Measurements from ENCODE around the gene MAX.

The MAX gene, protein sequence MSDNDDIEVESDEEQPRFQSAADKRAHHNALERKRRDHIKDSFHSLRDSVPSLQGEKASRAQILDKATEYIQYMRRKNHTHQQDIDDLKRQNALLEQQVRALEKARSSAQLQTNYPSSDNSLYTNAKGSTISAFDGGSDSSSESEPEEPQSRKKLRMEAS

DNA sequence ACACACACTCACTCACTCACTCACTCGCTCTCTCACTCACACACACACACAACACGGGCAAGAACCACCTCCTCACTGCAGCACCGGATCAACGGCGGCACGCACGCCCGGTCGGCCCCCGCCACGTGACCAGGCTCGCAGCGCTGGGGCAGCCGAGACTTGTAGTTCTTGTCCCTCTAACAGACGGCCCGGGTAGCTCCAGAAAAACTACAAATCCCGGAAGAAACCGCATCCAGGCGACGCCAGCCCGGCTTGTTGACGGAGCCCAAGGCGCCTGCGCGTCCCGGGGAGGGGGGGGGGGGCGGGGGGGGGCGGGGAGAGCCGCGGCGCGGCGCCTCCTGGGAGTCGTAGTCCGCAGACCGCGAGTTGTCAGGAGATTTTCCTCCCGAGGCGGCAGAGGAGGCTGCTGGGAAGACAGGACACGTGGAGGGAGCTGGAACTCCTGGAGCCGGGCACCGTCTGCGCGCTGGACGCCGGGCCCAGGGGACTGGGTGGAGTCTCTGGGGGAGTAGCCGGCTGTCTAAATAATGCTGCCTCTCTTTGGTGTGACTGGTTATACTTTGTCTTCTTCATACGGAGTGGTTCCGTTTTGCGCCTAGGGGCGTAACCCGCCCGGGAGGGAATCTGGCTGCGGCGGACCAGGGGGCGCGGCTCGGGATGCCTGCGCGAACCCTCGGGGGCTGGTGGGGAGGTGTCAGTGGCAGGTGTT is at the start of gene MAX:
MAX (minus strand) TSS at position 77 of the 709 bp plus-strand sequence. CDS start 178 bp downstream, outside the sequence.
- peak; percentile 97 for DNase-seq (ENCODE audit: low read depth)

DNA sequence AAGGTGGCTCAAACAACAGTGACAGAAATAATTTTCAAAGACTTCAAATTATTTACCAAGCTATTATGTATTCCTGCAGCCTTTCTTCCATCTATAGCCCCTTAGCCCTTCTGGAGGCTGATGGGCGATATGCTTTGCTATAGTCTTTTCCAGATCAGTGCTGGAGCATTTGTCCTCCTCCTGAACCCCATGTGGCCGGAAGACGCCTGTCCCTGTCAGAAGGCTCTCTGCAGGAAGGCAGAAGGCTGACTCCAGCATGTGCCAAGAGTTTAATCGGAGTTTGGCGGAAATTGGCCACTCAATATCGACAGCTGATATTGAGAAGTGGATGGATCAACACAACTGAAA is 49.3 kb upstream of the MAX start:
- DNase-seq (ENCODE audit: low read depth), result no peak

DNA sequence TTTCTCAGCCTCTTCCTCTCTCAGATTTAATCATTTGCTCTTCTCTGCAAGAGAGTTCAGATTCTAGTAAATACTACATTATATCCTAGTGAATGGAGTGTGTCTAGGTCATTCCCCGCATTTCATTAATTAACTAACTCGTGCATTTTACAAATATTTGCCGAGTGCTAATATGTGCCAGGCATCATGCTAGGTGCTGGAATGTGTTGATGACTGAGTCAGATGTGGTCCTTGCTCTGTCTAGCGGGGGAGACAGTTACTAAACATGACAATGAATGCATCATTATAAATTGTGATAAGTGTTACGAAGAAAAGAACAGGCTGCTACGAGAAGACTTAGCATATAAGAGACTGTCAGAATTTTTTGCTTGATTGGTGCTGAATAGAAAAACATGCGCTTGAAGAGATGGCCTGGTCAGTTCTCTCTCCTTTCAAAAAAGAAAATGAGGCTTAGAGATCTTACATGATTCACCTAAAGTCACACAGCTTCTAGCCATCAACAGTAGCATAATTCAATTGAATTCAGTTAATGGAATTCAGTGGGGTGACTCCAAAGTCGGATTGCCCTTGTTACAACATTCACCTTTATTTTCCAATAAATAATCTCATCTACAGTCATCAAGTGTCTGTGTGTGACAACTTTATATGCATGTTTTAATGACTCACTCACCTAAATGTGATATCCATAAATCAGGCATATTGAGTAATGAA is 48.7 kb upstream of the MAX start:
- no peak for DNase-seq (ENCODE audit: low read depth)

DNA sequence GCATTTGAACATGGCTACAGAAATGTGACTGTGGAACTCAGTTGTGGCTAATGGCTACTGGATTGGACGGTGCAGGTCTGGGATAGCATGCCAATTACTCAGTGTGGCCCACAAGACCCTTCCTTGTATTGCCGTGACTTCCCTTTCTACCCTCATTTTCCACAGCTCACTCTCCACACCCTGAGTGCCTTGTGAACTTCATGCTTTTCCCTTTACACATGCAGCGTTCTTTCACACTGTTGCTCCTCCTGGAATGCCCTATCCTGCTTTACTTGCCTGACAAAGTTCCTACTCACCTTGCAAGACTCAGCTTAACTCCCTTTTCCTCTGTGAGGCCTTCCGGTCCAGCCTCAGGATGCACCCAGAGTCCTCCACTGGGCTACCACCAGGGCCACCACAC is 46.8 kb upstream of the MAX start:
- no peak for DNase-seq (ENCODE audit: low read depth)

DNA sequence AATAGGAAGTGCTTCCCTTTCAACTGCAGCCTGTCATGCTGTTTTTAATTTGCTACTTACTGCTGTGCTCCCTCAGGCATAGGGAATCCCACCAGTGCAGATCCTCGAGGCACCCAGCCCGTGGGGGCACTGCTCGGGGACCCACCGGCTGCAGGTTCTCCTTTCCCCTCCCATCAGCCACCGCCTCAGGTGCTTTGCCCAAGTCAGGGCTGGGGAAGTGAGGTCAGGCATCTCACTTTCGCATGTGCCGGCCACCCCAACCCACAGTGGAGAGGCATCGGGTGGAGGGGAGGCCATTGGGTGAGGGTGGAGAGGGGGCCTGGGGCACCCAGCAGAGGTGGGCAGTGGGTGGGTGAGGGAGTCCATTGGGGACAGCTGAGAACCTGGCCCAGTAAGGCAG is 41.9 kb upstream of the MAX start:
- DNase-seq (ENCODE audit: low read depth), result no peak

DNA sequence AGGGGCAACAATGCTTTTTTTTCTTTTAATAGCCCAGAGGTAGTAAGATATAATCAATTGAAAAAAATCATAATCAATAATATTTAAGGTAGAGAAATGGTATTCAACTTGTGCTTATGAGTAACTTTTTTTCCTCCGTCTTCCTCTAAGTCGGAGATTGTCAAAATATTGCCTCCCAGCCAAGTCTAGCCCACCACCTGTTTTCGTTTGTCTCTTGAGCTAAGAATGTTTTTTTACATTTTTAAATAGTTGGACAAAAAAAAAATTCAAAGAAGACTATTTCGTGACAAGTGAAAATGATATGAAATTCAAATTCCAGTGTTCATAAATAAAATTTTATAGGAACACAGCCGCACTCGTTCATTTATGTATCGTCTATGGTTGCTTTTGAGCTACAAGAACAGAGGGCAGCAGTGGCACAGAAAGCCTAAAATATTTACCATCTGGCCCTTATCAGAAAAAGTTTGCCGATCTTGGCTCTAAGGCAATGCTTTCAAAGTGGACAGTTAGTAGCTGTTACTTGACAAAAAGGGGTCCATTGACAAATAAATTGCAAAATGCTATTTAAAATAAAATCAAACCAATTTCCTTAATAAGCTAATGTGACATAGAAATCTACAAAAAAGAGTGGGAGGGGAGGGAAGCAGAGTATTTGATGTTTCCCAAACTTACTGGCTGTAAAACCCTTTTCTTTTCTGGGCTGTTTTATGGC is 40.8 kb upstream of the MAX start:
- DNase-seq (ENCODE audit: low read depth), result no peak

DNA sequence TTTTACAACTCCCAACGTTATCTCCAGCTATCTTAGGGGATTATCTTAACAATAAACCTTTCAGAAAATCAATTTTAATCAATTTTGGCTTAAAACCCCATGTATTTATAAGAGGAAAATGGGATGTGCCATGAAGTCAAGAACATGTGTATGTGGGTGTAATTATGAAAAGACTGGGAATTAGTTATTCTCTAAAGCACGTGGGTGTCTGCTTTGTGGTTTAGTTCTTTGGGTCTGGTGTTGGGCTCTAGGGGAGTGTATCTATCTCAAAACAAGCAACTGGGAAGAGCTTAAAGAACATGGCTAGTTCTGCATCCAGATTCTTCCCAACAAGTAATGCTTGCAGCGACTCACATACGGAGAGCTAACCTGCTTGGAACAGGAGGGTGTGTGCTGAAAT is 40.1 kb upstream of the MAX start:
- DNase-seq (ENCODE audit: low read depth), result no peak

DNA sequence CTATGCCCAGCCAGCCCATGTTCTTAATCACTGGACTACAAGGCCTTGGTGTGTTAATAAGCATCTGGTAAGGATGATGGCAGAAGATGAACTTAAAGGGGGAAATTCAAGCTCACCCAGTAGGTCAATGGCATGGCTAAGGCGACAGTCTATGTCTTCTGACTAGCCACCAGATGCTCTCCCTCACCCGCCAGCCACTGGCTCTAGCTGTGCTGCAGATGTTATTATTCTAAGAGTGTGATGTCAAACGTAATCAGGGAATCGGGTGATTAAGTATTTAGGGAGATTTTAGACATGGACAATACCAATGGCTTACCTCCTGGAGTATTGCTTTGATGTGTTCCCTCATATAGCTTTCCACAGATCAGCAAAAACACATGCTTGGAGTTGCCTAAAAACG is 39.2 kb upstream of the MAX start:
- no peak for DNase-seq (ENCODE audit: low read depth)

DNA sequence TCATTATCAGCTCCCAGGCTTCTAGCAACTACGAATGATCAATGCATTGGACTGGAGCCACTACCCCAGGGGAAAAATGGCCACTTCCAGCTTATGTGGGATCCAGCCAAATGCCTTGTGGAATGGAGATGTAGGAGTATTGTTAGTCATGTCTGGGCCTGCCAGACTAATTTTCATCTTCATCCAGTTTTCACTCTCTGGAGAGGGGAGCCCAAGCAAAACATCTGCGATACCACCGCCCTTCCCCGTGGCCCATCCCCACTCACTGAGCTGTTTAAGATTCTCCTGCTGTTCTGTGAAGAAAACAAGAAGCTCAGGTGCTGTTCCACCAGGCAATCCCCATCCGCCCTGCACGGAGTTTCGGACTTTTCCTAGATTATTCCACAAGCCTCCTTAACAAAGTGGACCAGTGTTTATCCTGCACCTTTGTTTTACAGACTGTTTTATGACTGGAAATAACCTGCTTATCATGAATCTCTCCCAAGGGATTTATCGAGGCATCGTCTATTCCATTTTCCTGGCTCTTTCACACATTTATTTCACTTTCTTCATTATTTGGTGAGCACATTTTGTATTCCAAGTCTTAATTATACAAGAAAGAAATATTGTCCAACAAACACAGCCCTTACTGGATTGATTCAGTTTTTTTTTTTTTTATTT is 35.5 kb upstream of the MAX start:
- DNase-seq (ENCODE audit: low read depth), result no peak

DNA sequence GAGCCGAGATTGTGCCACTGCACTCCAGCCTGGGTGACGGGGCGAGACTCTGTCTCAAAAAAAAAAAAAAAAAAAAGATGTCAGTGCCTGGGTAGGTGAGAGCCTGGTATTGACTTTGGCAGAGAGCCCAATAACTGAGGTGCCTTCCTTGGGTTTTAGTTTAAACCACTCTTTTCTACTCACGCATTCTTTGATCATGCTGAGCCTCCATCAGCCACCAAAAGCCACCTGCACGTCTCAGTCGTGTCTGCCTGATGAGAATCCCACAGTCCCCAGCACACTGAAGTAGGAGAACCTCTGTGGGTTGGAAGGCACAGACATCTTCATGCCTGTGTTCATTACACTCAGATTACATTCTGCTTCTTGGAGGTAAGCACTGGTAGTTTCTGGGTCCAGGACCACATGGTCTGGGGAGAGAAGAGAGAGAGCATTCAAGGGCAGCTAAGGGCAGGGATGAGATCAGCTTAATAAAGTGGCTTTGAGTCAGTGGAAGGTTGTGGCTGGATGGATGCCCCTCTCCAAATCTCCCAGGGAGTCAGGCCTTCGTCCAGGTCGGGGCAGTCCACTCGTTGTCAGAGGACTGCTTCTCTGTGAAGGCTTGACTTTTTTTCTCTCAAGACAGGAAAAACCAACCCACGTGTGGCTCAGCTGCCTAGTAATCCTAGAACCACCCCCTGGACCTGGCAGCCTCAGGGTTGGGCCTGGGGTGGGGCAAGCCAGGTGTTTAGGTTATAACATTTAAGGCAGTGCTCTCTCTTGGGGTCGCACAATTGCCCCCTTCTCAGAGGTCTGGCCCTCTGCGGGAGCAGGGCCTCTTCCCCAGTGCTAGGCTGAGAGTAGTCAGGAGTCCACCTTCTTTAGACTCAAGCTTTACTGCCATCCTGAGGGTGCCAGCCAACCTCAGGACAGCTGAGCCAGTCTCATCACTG is 32.6 kb upstream of the MAX start:
- no peak for DNase-seq (ENCODE audit: low read depth)

DNA sequence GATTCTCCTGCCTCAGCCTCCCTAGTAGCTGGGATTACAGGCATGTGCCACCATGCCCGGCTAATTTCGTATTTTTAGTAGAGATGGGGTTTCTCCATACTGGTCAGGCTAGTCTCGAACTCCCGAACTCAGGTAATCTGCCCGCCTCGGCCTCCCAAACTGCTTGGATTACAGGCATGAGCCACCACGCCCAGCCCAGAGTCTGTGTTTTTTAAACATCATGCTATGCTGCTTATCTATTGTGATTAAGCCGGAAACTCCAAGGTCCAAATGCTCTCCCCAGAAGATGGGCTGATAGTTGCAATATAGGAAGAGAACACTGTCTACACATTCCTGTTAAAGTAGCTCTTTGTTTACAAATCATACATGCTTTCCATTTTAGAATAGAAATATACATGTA is 30.5 kb upstream of the MAX start:
- no peak for DNase-seq (ENCODE audit: low read depth)

DNA sequence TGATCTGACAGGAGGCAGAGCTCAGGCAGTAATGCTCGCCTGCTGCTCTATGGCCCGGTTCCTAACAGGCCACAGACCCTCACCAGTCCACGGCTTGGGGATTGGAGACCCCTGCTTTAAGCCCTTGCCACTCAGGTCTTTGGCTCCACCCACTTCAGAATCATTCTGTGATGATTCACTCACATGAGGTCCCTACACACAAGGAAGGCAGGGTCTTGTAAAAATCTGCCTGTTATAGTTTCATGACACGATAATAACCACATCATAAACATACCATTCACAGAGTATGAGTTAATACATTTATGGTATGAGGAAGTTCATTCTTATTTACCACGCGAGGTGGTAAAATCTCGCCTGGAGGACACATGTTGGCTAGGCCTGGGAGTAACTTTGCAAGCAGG is 29.0 kb upstream of the MAX start:
- no peak for DNase-seq (ENCODE audit: low read depth)

DNA sequence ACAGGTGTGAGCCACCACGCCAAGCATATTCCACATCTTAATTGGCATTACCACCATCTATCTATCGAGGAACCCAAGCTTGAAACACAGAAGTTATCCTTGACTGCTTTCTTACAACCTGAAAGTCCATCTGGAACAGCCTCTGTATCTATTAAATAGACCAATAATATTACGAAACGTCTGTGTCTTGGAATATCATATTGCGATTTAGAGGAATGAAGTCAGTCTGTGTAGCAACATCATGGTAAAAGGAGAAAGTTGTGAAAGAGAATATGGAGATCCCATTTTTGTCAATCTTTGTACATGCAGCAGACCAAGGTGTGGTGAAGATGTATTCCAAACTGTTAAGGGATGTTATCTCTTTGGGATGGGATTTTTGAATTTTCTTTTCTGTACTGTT is 25.8 kb upstream of the MAX start:
- DNase-seq (ENCODE audit: low read depth), result no peak

DNA sequence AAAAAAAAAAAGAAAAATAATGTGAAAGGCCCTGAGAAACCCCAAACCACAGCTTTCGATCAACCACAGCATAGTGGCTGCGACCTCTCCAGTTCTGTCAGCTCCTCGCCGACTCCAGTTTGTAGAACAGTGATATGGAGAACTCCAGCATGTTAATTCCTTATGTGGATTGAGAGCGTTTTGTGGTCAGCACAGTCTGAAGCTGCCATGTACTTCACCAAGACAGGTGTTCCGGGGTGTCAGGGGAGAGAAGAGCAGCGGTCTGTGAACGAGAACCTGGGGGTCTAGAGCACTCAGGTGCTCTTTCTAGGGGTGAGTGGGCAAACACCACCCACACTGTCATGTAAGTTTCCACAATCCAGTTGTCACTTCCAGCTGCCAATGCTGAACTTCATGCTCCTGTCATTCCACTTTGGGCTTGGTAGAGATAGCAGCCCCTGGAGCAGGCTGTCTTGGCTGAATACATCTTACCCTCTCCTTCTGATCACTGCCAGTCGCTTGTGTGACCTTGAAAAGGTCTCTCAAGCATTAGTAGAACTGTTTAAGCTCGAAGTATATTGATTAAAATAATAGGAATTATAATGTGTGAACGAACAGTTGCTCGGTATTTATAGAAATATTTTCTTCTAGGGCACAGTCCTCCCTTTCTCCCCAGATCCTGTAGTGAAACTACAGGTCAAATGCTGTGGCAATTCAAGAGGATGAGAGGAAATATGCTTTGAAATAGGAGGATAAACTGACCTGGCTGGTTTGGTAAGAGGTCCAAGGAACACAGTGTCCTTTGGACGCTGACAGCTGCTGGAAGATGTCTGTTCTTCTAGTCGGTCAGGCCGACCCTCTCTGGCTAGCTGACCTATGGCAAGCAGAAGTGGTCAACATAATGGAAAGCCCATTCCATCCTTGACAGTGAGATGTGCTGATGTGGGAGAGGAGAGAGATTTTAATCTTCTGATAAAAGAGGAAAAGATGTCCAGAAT is 15.7 kb upstream of the MAX start:
- no peak for DNase-seq (ENCODE audit: low read depth)

DNA sequence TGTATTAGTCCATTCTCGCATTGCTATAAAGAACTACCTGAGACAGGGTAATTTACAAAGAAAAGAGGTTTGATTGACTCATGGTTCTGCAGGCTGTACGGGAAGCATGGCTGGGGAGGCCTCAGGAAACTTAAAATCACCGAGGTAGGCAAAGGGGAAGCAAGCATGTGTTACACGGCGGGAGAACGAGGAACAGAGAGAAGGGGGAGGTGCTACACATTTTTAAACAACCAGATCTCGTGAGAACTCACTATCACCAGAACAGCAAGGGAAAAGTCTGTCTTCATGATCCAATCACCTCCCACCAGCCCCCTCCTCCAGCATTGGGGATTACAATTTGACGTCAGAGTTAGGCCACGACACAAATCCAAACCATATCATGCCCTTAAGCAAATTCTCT is 13.3 kb upstream of the MAX start:
- DNase-seq (ENCODE audit: low read depth), result no peak

DNA sequence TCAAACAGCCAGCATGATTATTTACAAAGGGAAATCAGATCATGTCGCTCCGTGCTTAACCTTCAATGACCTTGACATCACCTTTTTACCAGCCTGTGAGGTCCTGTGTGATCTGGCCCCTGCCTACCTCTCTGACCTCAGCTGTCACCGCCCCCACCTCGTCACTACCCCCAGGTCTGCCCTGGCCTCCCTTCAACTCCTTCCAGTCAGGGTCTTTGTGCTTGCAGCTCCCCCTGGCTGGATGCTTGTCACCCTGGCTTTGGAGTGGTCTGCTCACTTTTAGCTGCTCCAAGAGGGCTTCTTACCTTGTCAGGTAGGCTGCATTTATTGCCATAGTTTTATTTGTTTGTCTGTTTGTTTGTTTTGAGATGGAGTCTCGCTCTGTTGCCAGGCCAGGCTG is 8.2 kb upstream of the MAX start:
- no peak for DNase-seq (ENCODE audit: low read depth)

DNA sequence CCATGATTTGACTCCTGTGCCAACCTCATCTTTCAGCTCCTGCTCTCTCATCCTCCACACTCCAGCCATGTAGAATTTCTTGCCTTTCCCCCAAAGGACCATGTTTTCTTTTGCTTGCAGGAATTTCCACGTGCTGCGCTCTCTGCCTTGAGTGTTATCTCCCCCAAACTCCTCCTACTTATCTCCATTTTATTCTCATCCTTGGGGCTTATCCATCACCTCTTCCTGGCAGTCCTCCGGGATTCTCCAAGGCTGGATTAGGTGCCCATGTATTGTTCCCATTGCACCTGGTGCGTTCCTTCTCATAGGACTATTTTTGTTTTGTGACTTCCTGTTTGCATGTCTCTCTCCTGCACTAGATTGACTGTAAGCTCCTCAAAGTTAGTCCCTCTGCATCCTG is 7.0 kb upstream of the MAX start:
- no peak for DNase-seq (ENCODE audit: low read depth)

DNA sequence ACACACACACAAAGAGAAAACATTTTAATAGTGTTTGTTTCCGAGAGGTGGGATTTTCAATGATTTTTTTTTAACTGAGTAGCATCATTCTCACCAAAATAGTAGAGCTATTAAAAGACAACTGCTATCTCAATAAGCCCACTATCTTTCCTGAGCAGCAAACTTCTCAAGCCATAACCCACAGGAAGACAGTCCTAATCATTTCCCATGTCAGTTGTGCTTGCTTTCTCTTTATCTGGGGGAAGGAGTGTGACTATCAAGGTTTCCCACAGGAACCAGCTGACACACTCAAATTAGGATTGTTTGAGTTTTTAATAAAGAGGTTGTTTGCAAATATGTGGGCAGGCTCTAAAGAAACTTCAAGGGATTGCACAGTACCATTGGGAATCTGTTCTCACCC is 4.9 kb upstream of the MAX start:
- DNase-seq (ENCODE audit: low read depth), result no peak

DNA sequence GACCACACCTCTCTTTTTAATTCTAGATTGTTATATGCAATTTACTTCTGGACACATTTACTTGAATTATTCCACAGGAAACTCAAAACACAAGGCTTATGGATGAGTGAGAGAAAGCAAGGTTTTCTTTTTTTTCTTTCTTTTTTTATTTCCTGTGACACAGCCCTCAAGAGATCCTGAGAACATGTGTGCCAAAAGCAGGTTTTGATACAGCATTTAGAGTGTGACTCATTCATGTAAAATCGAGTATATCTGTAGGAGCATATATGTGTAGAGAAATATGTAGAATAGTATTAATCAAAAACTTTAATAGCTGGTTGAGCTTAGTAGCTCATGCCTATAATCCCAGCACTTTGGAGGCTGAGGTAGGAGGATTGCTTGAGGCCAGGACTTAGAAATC is 4.4 kb upstream of the MAX start:
- no peak for DNase-seq (ENCODE audit: low read depth)

DNA sequence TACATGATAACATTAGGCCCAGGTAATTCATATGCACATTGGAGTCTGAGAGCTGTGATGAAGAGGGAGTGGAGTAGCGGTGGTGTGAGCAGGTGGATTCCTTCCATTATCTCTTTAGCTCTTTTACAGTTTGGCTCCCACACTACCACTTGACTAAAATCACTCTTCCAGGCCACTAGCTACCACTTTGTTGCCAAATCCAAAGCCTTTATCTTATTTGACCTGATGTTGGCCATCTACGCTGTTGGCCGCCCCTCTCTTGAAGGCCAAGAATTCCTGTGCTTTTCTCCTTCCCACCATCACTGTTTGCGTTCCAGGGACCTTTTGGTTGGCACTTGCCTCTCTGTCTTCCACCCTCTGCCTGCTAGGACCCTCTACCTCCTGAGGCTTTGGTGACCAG is 4.0 kb upstream of the MAX start:
- no peak for DNase-seq (ENCODE audit: low read depth)

All from stimulated activated CD8-positive, alpha-beta memory T cell treated with anti-CD3 and anti-CD28 coated beads, Interleukin-4, amount 100 ng/mL, for 24 hours (primary cell).